K562 (cell line): ENCODE results near the gene ZFYVE28. TPM values are rescaled to one million over a fixed set of nuclear protein-coding genes. Genes with fewer than 3 reads are reported as not detected.

Experiments
- ATF1 ChIP-seq, 2 experiments: fragments of 450-650 bp in 1 of 2; IDR thresholded peaks; 2 replicates each; pipeline ENCODE4 v1.6.1; 2016; ENCODE audit warnings: missing compliant biosample characterization in 1 of 2, missing genetic modification characterization in 1 of 2
- CHCHD3 ChIP-seq: fragments of 250-450 bp; sonication (Bioruptor Pico); IDR thresholded peaks from 2 replicates; pipeline ENCODE4 v2.1.2; 2022; ENCODE audit warnings: mild to moderate bottlenecking
- CREBBP ChIP-seq: IDR thresholded peaks from one replicate; pipeline ENCODE4 v1.6.1; 2012; ENCODE audit warnings: low read depth, mild to moderate bottlenecking, control low read depth, inconsistent platforms, low read length
- ELF2 ChIP-seq: fragments of 250-450 bp; sonication (Bioruptor Pico); IDR thresholded peaks from 2 replicates; pipeline ENCODE4 v1.5.0; 2021; ENCODE audit warnings: mild to moderate bottlenecking
- ETS2 ChIP-seq: IDR thresholded peaks from 2 replicates; pipeline ENCODE4 v1.6.1; 2016; ENCODE audit warnings: borderline replicate concordance, missing genetic modification characterization, mild to moderate bottlenecking, moderate library complexity, missing compliant biosample characterization; ENCODE audit not compliant: poor library complexity, severe bottlenecking
- GATA2 ChIP-seq: sonication (generic); formaldehyde crosslinking; IDR thresholded peaks from 2 replicates; pipeline ENCODE4 v1.4.0; 2020; ENCODE audit warnings: mild to moderate bottlenecking, missing genetic modification reagents
- HDAC1 ChIP-seq, 2 experiments: fragments of 450-650 bp; IDR thresholded peaks; 2 replicates each; pipeline ENCODE4 v1.6.1; 2016 to 2017; ENCODE audit warnings: inconsistent platforms in 1 of 2, mild to moderate bottlenecking in 1 of 2, moderate library complexity in 1 of 2
- IRF2 ChIP-seq: sonication (generic); formaldehyde crosslinking; IDR thresholded peaks from 2 replicates; pipeline ENCODE4 v1.8.1; 2022; ENCODE audit warnings: mild to moderate bottlenecking, missing genetic modification reagents
- PCBP1 ChIP-seq: fragments of 200-400 bp; formaldehyde crosslinking; IDR thresholded peaks from 2 replicates; pipeline ENCODE4 v1.6.1; 2018; ENCODE audit warnings: mild to moderate bottlenecking, low read depth, low read length; ENCODE audit not compliant: poor library complexity, severe bottlenecking
- PTBP1 ChIP-seq: fragments of 200-400 bp; formaldehyde crosslinking; IDR thresholded peaks from 2 replicates; pipeline ENCODE4 v1.6.1; 2017; ENCODE audit warnings: low read depth, low read length
- SMAD4 ChIP-seq: fragments of 250-450 bp; sonication (Bioruptor Pico); conservative IDR thresholded peaks from 2 replicates; pipeline ENCODE4 v1.8.0; 2021; ENCODE audit warnings: inconsistent platforms, mild to moderate bottlenecking, moderate library complexity
- TARDBP ChIP-seq: fragments of 450-650 bp; IDR thresholded peaks from 2 replicates; pipeline ENCODE4 v1.6.1; 2016
- TCFL5 ChIP-seq: fragments of 250-450 bp; sonication (Bioruptor Pico); conservative IDR thresholded peaks from 2 replicates; pipeline ENCODE4 v1.6.1; 2021; ENCODE audit warnings: mild to moderate bottlenecking, moderate library complexity, matching md5 sums
- XRCC5 ChIP-seq: fragments of 200-400 bp; formaldehyde crosslinking; IDR thresholded peaks from 2 replicates; pipeline ENCODE4 v1.6.1; 2017; ENCODE audit warnings: low read depth, mild to moderate bottlenecking, low read length
- ZNF24 ChIP-seq: fragments of 450-650 bp; IDR thresholded peaks from 2 replicates; pipeline ENCODE4 v1.6.1; 2016
- ZNF431 ChIP-seq: sonication (generic); formaldehyde crosslinking; IDR thresholded peaks from 2 replicates; pipeline ENCODE4 v1.8.0; 2022; ENCODE audit warnings: mild to moderate bottlenecking, missing genetic modification reagents
- polyA plus RNA-seq, 8 experiments: library from polyadenylated mRNA; depleted of rRNA in 4 of 8; stranded (reverse) in 5 of 8; unstranded in 3 of 8; fragments of >200 nt; fragmentation: Nextera tagmentation in 2 of 8; fragmentation: Illumina TruSeq in 1 of 8; extraction: Ambion mirVana in 2 of 8; extraction: Trizol in 1 of 8; gene quantifications; 2 replicates each; pipeline versions ENCODE4 v1.2.1 to v1.2.3, GENCODE V29; 2011 to 2014; ENCODE audit warnings: inconsistent platforms in 1 of 8, missing spikeins in 1 of 8
- total RNA-seq, 7 experiments: library from RNA; depleted of rRNA in 6 of 7; stranded (reverse); fragments of >200 nt in 6 of 7; fragmentation: Illumina TruSeq in 2 of 7; extraction: Trizol in 2 of 7; gene quantifications; 2 replicates each; pipeline versions ENCODE4 v1.2.1 to v1.2.3, GENCODE V29; 2011 to 2021; ENCODE audit warnings: low replicate concordance in 1 of 7
- TF ChIP-seq, protein P1 (sequence below), 2 experiments: IDR thresholded peaks; 2 replicates each; pipeline ENCODE4 v1.6.1; 2011; ENCODE audit warnings: borderline replicate concordance in 1 of 2, control low read depth in 1 of 2, low read depth in 1 of 2, low read length in 1 of 2, mild to moderate bottlenecking in 1 of 2, mixed read lengths in 1 of 2, moderate library complexity in 1 of 2; ENCODE audit not compliant: insufficient read depth in 1 of 2, insufficient read length in 1 of 2, poor library complexity in 1 of 2, severe bottlenecking in 1 of 2; ENCODE audit errors: extremely low read depth in 1 of 2
- TF ChIP-seq, protein P2 (sequence below): sonication (generic); IDR thresholded peaks from 2 replicates; pipeline ENCODE4 v1.6.1; 2016
- TF ChIP-seq, protein P3 (sequence below): fragments of 250-450 bp; sonication (Bioruptor Pico); IDR thresholded peaks from 2 replicates; pipeline ENCODE4 v1.4.0; 2020; ENCODE audit warnings: mild to moderate bottlenecking, moderate library complexity

Gene ZFYVE28
- total and polyA plus RNA-seq, 9 of the 15 experiments (the other 6 are each of a cell fraction or from before 2014, with no cell fraction given), result 1.3 to 24.8 (median 8.9) TPM

DNA sequence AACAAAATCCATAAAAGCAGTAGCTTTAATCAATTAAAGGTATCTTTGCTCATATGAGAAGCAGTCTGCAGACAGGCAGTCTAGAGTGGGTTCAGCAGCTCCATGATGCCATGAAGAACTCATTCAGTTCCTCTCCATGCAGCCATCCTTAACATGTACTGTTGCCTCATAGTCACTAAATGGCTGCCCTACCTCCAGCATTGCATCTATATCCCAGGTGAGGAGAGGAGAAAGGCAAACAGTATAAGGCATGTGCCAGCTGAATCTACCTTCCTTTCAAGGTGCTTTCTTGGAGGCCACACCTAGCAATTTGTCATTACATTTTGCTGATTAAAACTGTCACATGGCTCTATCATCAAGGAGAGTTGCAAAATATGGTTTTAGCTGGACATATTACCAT lies 13.6 kb upstream of the ZFYVE28 start (continued):
- no peak for TF ChIP-seq HDAC1 (IDR thresholded peaks at IDR 0.05)
- TF ChIP-seq, protein P1, sequence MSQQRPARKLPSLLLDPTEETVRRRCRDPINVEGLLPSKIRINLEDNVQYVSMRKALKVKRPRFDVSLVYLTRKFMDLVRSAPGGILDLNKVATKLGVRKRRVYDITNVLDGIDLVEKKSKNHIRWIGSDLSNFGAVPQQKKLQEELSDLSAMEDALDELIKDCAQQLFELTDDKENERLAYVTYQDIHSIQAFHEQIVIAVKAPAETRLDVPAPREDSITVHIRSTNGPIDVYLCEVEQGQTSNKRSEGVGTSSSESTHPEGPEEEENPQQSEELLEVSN (IDR thresholded peaks at IDR 0.05; ENCODE audit: borderline replicate concordance in 1 of 2, extremely low read depth in 1 of 2, insufficient read depth in 1 of 2, insufficient read length in 1 of 2, low read depth in 1 of 2, low read length in 1 of 2, poor library complexity in 1 of 2, severe bottlenecking in 1 of 2), result no peak
- no peak for TF ChIP-seq SMAD4
- no peak for TF ChIP-seq TCFL5 (CRISPR knock-in tag)
- no peak for TF ChIP-seq PCBP1
- TF ChIP-seq ZNF24, result no peak
- TF ChIP-seq ATF1 (CRISPR knock-in tag; IDR thresholded peaks at IDR 0.05), result no peak
- TF ChIP-seq ATF1 (tag; IDR thresholded peaks at IDR 0.05), result no peak
- no peak for TF ChIP-seq CREBBP
- no peak for TF ChIP-seq GATA2 (CRISPR knock-in tag)
- TF ChIP-seq ELF2 (CRISPR knock-in tag), result no peak
- TF ChIP-seq ZNF431 (CRISPR knock-in tag), result no peak
- TF ChIP-seq XRCC5, result no peak
- TF ChIP-seq PTBP1, result 0 out of 2 replicates have a peak, but pooled peaks have one; percentile 46
- no peak for TF ChIP-seq IRF2 (CRISPR knock-in tag)
- TF ChIP-seq TARDBP, result no peak
- TF ChIP-seq CHCHD3 (CRISPR knock-in tag), result no peak
- TF ChIP-seq, protein P2, sequence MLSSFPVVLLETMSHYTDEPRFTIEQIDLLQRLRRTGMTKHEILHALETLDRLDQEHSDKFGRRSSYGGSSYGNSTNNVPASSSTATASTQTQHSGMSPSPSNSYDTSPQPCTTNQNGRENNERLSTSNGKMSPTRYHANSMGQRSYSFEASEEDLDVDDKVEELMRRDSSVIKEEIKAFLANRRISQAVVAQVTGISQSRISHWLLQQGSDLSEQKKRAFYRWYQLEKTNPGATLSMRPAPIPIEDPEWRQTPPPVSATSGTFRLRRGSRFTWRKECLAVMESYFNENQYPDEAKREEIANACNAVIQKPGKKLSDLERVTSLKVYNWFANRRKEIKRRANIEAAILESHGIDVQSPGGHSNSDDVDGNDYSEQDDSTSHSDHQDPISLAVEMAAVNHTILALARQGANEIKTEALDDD, result no peak
- no peak for TF ChIP-seq ETS2 (tag)
- TF ChIP-seq, protein P3, sequence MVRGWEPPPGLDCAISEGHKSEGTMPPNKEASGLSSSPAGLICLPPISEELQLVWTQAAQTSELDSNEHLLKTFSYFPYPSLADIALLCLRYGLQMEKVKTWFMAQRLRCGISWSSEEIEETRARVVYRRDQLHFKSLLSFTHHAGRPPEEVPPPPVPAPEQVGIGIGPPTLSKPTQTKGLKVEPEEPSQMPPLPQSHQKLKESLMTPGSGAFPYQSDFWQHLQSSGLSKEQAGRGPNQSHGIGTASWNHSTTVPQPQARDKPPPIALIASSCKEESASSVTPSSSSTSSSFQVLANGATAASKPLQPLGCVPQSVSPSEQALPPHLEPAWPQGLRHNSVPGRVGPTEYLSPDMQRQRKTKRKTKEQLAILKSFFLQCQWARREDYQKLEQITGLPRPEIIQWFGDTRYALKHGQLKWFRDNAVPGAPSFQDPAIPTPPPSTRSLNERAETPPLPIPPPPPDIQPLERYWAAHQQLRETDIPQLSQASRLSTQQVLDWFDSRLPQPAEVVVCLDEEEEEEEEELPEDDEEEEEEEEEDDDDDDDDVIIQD (CRISPR knock-in tag), result no peak
